GM21360 (cell line): Measurements from ENCODE around the gene FUT2.
A peak's percentile ranks its signal among the peaks of the same experiment; 100 is the strongest.
"Not testable (repeated sequence)": the region's sequence is repeated elsewhere in the genome, so short reads cannot be mapped to it uniquely, and the experiment has no call there.

Experiments
- ATAC-seq: cut with Tn5 transposase; IDR thresholded peaks from one replicate; pipeline ENCODE4 v1.9.1; 2021; ENCODE audit warnings: mild to moderate bottlenecking, moderate library complexity; ENCODE audit not compliant: unreplicated experiment

FUT2 gene

GRCh38 chr19:48695743-48696352, at the start of gene FUT2:
FUT2 (plus strand) TSS chr19:48695971; CDS start chr19:48702957, 6,986 bp downstream.
- no peak for ATAC-seq

- ATAC-seq = peak; percentile 69
Measured at GRCh38 chr19:48646001-48646721, 49.6 kb upstream of the FUT2 start, which contains the start of gene CA11. CA11 (minus strand) TSS chr19:48646187; CDS start chr19:48645632, 555 bp downstream.

GRCh38 chr19:48646722-48647216, 49.0 kb upstream of the FUT2 start:
- ATAC-seq = no peak

- ATAC-seq = no peak
Measured at GRCh38 chr19:48648134-48648533, 47.6 kb upstream of the FUT2 start.

GRCh38 chr19:48650974-48651682, 44.6 kb upstream of the FUT2 start:
- ATAC-seq = no peak

GRCh38 chr19:48651683-48652048, 44.1 kb upstream of the FUT2 start:
- ATAC-seq = no peak

GRCh38 chr19:48654299-48655059, 41.3 kb upstream of the FUT2 start:
- ATAC-seq = no peak

- no peak for ATAC-seq
Measured at GRCh38 chr19:48656840-48657474, 38.8 kb upstream of the FUT2 start.

- ATAC-seq = not testable (repeated sequence)
Measured at GRCh38 chr19:48657828-48658227, 37.9 kb upstream of the FUT2 start.

- ATAC-seq = no peak
Measured at GRCh38 chr19:48658483-48658882, 37.3 kb upstream of the FUT2 start.

DNA sequence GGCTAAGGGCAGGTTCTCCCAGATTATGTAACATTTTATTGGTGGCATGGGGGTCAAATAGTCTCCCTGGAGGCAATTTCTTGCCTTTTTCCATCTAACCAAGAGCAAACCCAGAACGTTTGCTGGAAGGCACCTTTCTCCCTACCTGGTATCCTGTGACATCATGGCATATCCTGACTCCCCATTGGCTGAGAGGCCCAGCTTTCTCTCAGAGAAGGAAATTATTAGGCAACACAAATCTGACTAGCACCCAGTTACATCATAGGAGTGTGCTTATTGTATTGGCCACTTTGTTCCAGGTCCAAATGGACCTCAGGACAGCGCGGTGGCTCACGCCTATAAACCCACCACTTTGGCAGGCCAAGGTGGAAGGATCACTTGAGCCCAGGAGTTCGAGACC, 36.0 kb upstream of the FUT2 start:
- no peak for ATAC-seq

DNA sequence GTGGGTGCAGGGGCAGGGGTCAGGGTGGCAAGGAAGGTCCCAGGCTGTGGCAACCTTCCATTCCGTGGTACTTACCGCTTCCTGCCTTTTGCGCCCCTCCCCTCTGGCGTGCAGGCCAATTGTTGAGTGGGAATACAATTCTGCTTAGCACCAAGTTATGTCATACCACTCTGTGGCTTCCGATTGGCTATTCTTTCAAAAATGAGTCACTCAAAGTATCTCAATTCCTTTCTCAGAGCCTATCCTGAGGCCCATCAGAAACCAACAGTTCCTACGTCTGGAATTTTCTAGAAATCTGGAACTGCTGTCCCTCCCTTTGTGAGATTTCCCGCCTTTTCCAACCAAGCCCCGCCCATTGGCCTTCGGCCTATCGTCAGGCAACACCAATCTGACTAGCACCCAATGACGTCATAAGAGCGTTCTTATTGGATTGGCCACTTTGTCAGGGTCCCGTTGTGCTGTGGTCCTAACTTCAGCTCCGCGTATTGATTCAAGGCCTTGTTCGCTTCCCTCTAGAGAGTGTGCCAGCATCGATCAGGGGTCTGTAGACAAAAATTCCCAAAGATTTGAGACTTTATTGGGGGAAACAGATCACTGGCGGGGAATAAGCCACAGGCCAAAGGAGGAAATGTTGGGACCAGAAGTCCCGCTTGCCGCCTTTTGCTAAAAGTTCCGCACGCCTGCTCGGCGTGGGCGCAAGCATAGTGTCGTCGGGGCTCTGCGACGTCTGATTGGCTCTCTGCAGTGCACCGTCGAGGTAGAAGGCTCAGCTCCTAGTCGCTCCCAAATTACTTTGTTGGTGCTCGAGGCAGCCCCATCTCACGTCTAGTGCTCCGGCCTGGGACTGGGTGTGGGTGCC, 34.7 kb upstream of the FUT2 start:
- ATAC-seq = peak; percentile 62

DNA sequence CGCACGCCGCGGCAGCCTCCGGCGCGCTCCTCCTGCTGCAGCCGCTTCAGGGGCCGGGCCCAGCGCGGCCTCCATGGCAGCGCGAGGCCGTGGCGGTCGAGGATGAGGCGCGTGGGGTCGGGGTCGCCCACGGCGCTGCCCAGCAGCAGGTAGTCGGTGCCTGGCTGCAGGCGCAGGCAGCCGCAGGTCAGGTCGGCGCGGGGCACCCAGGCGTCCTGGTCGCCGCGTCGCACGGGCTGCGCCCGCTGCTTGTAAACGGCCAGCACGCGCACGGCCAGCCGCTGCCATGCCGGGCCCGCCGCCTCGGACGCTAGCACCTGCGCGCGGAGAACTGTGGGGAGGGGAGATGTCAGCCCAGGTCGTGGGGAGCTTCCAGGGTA, 34.1 kb upstream of the FUT2 start:
- no peak for ATAC-seq

- ATAC-seq = no peak
Measured at GRCh38 chr19:48663667-48664066, 32.1 kb upstream of the FUT2 start.

GRCh38 chr19:48664476-48664875, 31.3 kb upstream of the FUT2 start:
- ATAC-seq = no peak

GRCh38 chr19:48665786-48666185, 30.0 kb upstream of the FUT2 start:
- ATAC-seq = no peak

DNA sequence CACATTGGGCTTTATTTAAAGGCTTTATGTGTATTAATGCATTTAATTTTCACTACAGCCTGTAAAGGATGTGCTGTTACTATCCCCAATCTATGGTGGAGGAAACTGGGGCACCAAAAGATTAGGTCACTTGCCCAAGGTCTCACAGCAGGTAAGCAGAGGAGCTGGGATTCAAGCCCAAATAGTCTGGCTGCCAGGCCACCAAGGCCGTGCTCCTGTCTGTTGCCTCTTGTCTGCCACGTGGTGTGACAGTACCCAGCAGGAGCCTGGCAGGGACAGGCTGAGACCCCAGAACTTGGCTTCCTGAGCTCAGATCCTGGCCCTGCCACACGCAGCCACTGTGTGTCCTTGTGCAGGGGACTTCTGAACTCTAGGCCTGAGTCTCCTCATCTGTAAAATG, 27.4 kb upstream of the FUT2 start:
- ATAC-seq = no peak

GRCh38 chr19:48668761-48669160, 27.0 kb upstream of the FUT2 start:
- ATAC-seq = no peak

DNA sequence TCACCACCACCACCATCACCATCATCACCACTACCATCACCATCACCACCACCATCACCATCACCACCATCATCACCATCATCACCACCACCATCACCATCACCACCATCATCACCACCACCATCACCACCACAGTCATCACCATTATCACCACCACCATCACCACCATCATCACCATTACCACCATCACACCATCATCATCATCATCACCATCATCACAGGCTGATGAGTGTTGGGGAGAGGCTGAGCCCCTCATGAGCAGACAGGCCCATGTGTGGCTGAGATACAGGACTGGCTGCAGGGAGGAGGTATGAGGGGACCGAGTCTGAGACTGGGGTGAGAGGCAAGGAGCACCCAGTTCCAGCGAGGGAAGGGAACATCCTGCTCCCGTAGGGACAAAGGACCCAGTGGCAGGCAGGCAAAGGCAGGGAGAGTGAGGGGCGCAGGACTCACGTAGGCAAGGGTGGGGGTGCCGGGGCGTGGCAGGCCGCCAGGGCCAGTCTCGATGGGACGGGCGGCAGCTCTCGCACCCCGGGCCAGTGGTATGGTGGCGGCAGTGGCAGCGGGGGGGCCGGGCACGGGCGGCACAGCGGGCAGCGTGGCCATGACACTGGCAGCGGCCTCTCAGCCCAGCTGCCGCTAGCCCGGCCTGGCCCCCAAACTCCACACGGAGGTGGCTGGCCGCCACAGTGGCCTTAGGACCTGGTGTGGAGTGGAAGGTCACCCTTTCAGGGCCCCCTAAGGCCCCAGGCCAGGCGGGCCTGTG, 25.7 kb upstream of the FUT2 start:
- no peak for ATAC-seq
